Left lobe of liver (tissue), 2 donors: ENCODE measurements around the gene SBSN. TPM values are rescaled to one million over a fixed set of nuclear protein-coding genes. Genes with fewer than 3 reads are reported as not detected.
A peak's percentile ranks its signal among the peaks of the same experiment; 100 is the strongest.

Source experiments
- ATAC-seq: fragments of 200-7000 bp; cut with Tn5 transposase; one replicate; pipeline ENCODE4 v1.9.1; 2020; ENCODE audit warnings: mild to moderate bottlenecking, moderate library complexity
- DNase-seq: peaks from one replicate; pipeline ENCODE4 v3.0.0-alpha.2; 2020; ENCODE audit warnings: low spot score
- total RNA-seq: library from RNA; stranded (reverse); gene quantifications from one replicate; pipeline ENCODE4 v1.2.1, GENCODE V29; 2021
- donor health status: DM: no; HTN: no; CAD: no; lungs with moderate emphysema.
- donor health status: DM: no; HTN: yes; CAD: no.

The SBSN gene
- total RNA-seq, 1 donor from 2014 or later = not detected

GRCh38 chr19:35555301-35556005 lies 27.3 kb upstream of the SBSN start:
- ATAC-seq (peak; percentile 22), DNase-seq (no peak)

- no peak for ATAC-seq
- no peak for DNase-seq
Observed at GRCh38 chr19:35554076-35554475, 26.0 kb upstream of the SBSN start.

GRCh38 chr19:35553385-35554000 lies 25.4 kb upstream of the SBSN start:
- no peak for DNase-seq
- ATAC-seq = no peak

- no peak for ATAC-seq
- DNase-seq = no peak
Observed at GRCh38 chr19:35552534-35553384, 24.6 kb upstream of the SBSN start.

- DNase-seq = no peak
- ATAC-seq = no peak
Observed at GRCh38 chr19:35551091-35551810, 23.1 kb upstream of the SBSN start.

GRCh38 chr19:35549879-35550523 lies 21.9 kb upstream of the SBSN start:
- DNase-seq (no peak), ATAC-seq (no peak)

- peak; percentile 60 for DNase-seq
- peak; percentile 55 for ATAC-seq
Observed at GRCh38 chr19:35549174-35549788, 21.2 kb upstream of the SBSN start.

- DNase-seq (no peak), ATAC-seq (no peak)
Observed at GRCh38 chr19:35546532-35546931, 18.4 kb upstream of the SBSN start.

- ATAC-seq (peak; percentile 69), DNase-seq (peak; percentile 66)
Observed at GRCh38 chr19:35545855-35546381, 17.8 kb upstream of the SBSN start.

- peak; percentile 94 for ATAC-seq
- DNase-seq = peak; percentile 96
Observed at GRCh38 chr19:35545001-35545854, 17.1 kb upstream of the SBSN start, which contains the start of gene TMEM147. Gene TMEM147, plus strand, starts transcription at chr19:35545626. Its CDS starts 114 bp downstream, at chr19:35545740.

GRCh38 chr19:35544110-35544802 lies 16.1 kb upstream of the SBSN start:
- ATAC-seq = no peak
- no peak for DNase-seq

GRCh38 chr19:35543280-35544109 lies 15.4 kb upstream of the SBSN start:
- ATAC-seq (no peak), DNase-seq (no peak)

- DNase-seq (no peak), ATAC-seq (no peak)
Observed at GRCh38 chr19:35542209-35542608, 14.1 kb upstream of the SBSN start.

- DNase-seq (no peak), ATAC-seq (no peak)
Observed at GRCh38 chr19:35540356-35540927, 12.3 kb upstream of the SBSN start.

- no peak for DNase-seq
- ATAC-seq = no peak
Observed at GRCh38 chr19:35539850-35540249, 11.7 kb upstream of the SBSN start.

- no peak for ATAC-seq
- DNase-seq = no peak
Observed at GRCh38 chr19:35539314-35539713, 11.2 kb upstream of the SBSN start.
